ENCODE measurements around the gene DEFB121. TPM values are rescaled to one million over a fixed set of nuclear protein-coding genes. Genes with fewer than 3 reads are reported as not detected.

The DEFB121 gene
- total RNA-seq, 1 experiment from 2014 or later = not detected

GRCh38 chr20:31355981-31356380, 50.0 kb downstream of the DEFB121 start:
- Mint-ChIP-seq H3K36me3 (ENCODE audit: insufficient read depth, unreplicated experiment) (no peaks in the 10 kb centered on the region), H3K27me3 (ENCODE audit: unreplicated experiment) (peaks cover 38% of the 10 kb centered on the region), H3K9me3 (ENCODE audit: low read depth, unreplicated experiment) (no peaks in the 10 kb centered on the region), H3K4me3 (ENCODE audit: low read depth, unreplicated experiment) (no peak overlapping the region), H3K4me1 (ENCODE audit: low read depth, unreplicated experiment) (no peaks in the 10 kb centered on the region), H3K27ac (ENCODE audit: unreplicated experiment) (no peak overlapping the region)
- no peak for DNase-seq
- no peak for TF ChIP-seq CTCF (IDR thresholded peaks at IDR 0.05; ENCODE audit: unreplicated experiment)
- no TSS peak for BruUV-seq (replicated peaks)
- intact Hi-C loops (cut with micrococcal nuclease; ENCODE audit: unreplicated experiment) = no loop called here
- CTCF ChIA-PET = no interaction called here

Other genes starting within 250 kb of the DEFB121 start
- gene DEFB115, start 148.6 kb downstream of the DEFB121 start, total RNA-seq (2022) = not detected in 2 replicates
- not detected in 2 replicates for gene DEFB116, start 97.6 kb downstream of the DEFB121 start, total RNA-seq (2022)
- gene DEFB118, start 37.6 kb downstream of the DEFB121 start, total RNA-seq (2022) = not detected in 2 replicates
- gene DEFB119, start 15.6 kb downstream of the DEFB121 start, total RNA-seq (2022) = not detected in 2 replicates
- gene DEFB123, start 34.4 kb upstream of the DEFB121 start, total RNA-seq (2022) = not detected in 2 replicates
- gene DEFB124, start 68.9 kb upstream of the DEFB121 start, total RNA-seq (2022) = not detected in 2 replicates
- gene REM1, start 69.1 kb upstream of the DEFB121 start, total RNA-seq (2022) = not detected in 2 replicates
- 342 and 378 TPM in 2 replicates for gene HM13, start 108.2 kb upstream of the DEFB121 start, total RNA-seq (2022)
- 347 and 431 TPM in 2 replicates for gene ID1, start 199.1 kb upstream of the DEFB121 start, total RNA-seq (2022)
- gene COX4I2, start 231.7 kb upstream of the DEFB121 start, total RNA-seq (2022) = not detected in 2 replicates

All from Calu3 (cell line).